GM18505 (cell line): ENCODE measurements around the gene USF2.

Experiments
- ATAC-seq: cut with Tn5 transposase; IDR thresholded peaks from one replicate; pipeline ENCODE4 v1.9.1; 2021; ENCODE audit not compliant: unreplicated experiment
- POLR2A ChIP-seq: IDR thresholded peaks from 4 replicates; pipeline ENCODE4 v1.6.1; 2011; ENCODE audit warnings: borderline replicate concordance; ENCODE audit not compliant: insufficient read depth, insufficient read length; ENCODE audit errors: extremely low read depth

Gene USF2

DNA sequence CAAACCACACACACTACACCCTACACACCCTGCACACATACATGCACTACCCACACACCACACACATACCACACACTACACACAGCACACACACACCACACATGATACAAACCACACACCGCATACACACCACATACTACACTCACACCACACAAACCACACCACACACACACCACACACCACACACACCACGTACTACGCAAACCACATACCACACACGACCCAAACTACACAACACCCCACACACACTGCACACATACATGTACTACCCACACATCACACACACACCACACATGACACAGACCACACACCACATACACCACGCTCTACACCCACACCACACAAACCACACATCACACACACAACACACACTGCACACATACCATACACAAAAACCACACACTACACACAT is 29.8 kb downstream of the USF2 start:
- no peak for ATAC-seq
- TF ChIP-seq POLR2A: no peak

DNA sequence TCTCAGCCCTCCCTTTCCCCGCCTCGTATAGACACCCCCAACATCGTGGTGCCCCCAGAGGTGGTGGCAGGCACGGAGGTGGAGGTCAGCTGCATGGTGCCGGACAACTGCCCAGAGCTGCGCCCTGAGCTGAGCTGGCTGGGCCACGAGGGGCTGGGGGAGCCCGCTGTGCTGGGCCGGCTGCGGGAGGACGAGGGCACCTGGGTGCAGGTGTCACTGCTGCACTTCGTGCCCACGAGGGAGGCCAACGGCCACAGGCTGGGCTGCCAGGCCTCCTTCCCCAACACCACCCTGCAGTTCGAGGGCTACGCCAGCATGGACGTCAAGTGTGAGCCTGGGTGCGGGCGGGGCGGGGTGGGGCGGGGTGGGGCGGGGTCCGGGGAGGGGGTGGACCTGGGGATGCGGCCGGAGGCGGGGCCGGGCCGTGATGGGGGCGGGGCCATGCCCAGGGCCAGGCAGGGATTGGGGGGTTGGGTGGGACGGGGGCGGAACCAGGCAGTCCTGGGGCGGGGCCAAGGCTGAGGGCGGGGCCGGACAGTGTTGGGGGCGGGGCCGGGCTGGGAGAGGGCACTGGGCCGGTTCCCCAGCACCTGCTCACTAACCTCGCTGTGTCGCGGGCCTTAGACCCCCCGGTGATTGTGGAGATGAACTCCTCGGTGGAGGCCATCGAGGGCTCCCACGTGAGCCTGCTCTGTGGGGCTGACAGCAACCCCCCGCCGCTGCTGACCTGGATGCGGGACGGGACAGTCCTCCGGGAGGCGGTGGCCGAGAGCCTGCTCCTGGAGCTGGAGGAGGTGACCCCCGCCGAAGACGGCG is 31.0 kb downstream of the USF2 start:
- no peak for ATAC-seq
- no peak for TF ChIP-seq POLR2A

DNA sequence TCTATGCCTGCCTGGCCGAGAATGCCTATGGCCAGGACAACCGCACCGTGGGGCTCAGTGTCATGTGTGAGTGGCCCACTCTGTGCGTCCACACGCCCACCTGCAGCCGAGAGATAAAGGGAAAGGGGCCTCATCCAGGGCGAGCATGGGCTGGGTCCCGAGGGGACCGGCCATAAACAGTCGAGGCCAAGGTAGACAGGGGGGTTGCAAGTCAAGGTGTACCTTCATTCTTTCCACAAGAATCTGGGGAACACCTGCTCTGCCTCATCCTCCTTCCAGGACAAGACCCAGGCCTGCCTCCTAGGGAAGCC is 31.5 kb downstream of the USF2 start:
- no peak for ATAC-seq
- no peak for TF ChIP-seq POLR2A

DNA sequence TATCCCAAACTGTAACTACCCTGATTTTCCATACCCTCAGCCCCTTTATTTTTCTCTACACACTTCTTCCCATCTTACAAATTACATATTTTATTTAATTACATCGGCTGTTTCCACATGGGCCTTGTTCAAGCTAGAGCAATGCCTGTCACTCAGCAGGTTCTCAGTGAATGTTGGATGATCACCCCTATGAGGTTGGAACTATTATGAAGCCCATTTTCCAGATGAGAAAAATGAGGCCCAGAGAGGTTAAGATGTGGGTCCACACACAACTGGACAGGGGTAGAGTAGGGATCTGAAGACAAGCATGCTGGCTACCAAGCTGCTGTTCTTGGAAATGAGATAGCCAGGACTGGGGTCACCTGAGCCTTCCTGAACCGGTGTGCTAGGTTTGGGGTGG is 33.2 kb downstream of the USF2 start:
- TF ChIP-seq POLR2A: no peak
- ATAC-seq: no peak

DNA sequence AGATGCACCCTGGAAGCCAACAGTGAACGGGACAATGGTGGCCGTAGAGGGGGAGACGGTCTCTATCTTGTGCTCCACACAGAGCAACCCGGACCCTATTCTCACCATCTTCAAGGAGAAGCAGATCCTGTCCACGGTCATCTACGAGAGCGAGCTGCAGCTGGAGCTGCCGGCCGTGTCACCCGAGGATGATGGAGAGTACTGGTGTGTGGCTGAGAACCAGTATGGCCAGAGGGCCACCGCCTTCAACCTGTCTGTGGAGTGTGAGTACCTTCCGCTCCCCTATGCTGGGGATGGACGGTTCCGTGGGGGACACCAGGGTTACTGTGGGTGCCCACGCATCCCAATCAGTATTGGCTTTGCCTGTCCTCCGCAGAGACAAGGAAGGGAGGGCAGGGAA is 33.7 kb downstream of the USF2 start:
- TF ChIP-seq POLR2A: no peak
- ATAC-seq: no peak

DNA sequence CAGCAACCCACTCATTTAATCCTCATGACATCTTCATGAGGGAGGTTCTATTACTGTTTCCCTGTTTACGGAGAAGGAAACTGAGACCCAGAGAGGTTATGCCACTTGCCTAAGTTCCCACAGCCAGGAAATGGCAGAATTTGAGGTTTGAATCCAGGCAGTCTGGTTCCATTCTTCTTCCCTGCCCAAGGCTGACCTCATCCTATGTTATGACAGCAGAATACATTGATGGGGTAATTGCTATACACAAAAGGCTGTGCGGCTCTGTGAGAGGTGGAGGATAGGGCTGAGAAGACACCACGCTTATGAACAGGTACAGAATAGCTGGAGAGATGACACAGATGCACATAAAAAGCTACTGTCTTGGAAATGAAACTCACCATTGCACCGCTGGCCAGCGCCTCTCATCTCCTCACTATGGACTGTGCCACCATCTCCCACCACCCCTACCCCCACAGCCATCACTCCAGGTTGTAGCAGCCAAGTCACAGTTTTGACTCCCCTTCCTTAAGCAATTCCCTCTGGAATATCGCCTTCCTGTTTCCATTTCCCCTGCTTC is 34.7 kb downstream of the USF2 start:
- TF ChIP-seq POLR2A: no peak
- ATAC-seq: no peak

DNA sequence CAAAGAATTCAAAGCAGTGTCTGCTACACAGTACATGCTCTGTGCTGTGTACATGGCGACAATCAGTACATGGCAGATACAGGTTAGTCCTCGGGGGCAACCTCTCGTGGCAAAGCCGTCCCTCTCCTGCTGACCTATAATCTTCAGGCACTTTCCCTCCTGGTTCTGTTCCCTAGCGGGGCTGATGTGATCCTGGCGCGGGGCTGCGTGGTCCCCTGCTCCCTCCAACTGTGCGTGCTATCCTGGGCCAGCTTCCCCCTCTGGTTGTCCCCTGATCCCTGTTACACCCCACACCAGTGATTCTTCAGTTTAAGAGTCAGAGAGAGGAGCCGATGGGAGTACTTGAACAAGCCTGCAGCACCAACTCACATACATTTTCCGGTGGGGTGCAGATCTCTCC is 35.3 kb downstream of the USF2 start:
- no peak for TF ChIP-seq POLR2A

DNA sequence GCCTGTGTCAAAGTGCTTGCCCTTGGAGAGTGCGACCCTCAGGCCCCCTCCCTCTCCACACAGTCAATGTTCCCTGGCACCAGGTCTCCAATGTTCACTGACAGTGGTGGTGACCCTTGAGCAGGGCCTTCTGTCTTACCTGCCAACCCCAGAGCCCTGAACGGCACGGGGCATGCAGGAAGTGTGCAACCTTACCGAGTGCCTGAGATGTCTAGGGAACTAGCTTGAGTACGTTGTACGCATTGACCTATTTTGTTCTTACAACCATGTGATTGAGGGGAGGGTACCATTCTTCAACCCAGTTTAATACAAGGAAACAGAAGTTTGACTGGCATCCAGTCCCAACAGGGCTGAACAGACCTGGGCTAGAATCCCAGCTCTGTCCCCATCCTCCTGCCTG is 36.4 kb downstream of the USF2 start:
- ATAC-seq: no peak
- TF ChIP-seq POLR2A: no peak

More for the DNA sequence above, 35.3 kb downstream of the USF2 start:
- ATAC-seq: no peak

DNA sequence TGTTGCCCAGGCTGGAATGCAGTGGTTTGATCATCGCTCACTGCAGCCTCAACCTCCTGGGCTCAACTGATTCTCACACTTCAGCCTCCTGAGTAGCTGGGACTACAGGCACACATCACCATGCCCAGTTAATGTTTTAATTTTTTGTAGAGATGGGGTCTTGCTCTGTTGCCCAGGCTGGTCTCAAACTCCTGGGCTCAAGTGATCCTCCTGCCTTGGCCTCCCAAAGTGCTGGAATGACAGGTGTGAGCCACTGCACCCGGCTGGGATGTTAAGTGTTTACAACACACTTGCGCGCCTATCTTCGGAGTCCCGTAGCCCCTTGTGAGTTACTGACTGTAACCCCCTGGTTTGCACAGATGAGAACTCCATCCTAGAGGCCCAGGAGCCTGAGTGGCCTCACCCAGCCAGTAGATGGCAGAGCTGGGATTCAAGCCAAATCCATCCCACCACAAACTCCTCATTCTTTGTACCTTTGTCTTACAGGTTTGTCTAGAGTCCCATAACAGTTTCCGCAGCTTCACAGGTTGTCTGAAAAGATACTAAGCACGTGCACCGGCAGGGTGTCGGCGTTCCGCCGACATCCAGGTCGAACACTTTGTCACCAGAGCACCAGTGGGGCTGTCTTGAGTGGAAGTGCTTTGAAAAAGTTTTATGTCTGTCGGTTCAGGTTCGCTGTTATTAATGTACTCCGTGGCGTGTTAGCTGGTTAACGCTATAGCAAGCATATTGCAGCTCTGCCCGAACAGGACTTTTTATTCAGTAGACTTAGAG is 37.9 kb downstream of the USF2 start:
- no peak for TF ChIP-seq POLR2A
- ATAC-seq: no peak

DNA sequence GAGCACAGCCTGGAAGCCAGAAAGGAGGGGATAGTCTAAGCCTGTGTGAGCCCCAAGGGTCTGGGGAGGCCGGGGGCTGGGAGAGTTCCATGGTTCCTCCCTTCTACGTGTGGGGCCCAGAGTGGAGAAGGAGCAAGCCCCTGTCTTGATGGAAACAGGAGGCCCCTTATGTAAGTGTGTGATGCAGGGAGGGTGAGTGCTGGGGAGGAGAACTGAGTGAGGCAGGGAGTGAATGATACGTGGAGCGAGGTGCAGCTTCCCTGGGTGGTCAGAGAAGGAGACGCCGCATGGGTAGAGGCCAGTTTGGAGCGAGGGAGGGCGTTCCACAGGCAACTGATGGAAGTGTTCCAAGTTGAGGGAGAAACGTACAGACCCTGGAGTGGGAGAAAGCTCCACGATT is 39.2 kb downstream of the USF2 start:
- TF ChIP-seq POLR2A: no peak
- no peak for ATAC-seq

DNA sequence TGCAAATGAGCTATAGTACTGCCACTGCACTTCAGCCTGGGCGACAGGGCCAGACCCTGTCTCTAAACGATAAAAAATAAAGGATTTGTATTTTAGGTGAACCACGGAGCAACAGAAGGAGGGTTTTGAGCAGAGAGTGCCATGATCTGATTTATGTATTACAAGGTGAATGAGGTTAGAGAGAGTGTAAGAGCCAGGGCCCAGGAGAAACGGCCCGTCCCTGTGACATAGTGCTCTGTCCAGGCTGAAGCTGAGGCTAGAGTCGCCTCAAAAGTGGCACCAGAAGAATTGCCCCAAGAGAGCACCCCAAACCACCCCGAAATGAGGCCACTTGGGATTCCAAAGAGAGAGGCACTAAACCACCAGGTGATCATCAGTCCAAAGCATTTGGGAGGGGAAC is 40.1 kb downstream of the USF2 start:
- no peak for ATAC-seq
- TF ChIP-seq POLR2A: no peak

DNA sequence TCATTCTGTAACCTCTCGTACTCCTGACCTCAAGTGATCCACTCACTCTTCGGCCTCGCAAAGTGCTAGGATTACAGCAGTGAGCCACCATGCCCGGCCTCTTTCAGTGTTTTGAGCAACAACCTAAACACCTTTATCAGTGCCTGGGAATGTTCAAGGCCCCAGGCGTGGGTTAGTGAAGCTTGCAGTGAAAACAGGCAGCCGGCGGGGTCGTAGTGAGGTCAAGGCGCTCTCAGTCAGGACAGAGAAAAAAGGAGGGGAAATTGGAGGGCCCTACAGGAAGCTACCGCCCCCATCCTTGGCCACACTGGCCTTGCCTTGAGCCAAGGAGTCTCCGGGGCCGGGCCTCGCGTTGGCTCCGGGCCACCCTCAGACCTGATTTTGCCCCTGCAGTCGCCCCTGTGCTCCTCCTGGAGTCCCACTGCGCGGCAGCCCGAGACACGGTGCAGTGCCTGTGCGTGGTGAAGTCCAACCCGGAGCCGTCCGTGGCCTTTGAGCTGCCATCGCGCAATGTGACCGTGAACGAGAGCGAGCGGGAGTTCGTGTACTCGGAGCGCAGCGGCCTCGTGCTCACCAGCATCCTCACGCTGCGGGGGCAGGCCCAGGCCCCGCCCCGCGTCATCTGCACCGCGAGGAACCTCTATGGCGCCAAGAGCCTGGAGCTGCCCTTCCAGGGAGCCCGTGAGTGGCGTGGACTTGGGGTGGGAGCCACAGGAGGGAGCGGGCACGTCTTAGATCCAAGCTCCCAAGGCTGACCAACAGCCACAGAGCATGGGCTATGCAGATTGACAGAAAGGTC is 40.9 kb downstream of the USF2 start:
- TF ChIP-seq POLR2A: no peak
- no peak for ATAC-seq

DNA sequence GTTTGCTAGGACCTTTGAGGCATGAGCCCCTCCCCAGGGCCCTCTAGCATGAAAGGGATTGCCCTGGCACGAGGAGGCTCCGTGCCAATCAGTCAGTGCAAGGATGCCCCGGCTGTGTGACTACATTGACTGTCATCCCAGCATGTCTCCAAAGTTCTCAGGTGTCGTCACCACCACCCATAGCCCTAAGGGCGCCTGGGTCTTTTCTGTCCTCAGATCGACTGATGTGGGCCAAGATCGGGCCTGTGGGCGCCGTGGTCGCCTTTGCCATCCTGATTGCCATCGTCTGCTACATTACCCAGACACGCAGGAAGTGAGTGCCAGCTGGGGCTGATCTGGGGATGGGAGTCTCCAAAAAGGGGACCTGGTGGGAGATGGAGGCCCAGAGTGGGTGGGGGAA is 41.6 kb downstream of the USF2 start:
- no peak for TF ChIP-seq POLR2A
- ATAC-seq: no peak
